VCaP (cell line): ENCODE measurements around the gene BACE2.

Experiments used
- H3K27ac ChIP-seq: fragments of 450-650 bp; 2 replicates; pipeline ENCODE4 v1.5.1; 2017
- TF ChIP-seq, protein P1 (sequence below): fragments of 450-650 bp; conservative IDR thresholded peaks from 2 replicates; pipeline ENCODE4 v1.5.1; 2017; ENCODE audit warnings: mild to moderate bottlenecking, moderate library complexity

The BACE2 gene

DNA sequence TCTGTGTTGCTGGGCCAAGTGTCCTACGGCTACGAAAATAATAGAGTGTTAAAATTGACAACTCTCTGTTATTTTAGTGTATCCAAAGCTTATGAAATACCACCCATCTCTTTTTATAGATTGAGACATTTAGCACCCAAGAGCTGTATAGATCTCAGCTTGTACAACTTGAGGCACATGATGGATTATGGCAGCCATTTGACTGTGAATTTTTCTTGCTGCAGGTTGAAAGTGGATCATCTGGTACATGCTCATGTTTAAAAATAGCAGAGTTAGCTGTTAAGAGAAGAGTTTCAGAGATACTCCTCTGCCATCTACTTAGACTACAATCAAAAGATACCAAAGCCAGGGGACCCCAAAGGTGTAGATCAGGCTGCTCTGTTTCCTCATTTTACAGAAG, 99.4 kb downstream of the BACE2 start:
- no peak overlapping the region for H3K27ac ChIP-seq
- TF ChIP-seq, protein P1, sequence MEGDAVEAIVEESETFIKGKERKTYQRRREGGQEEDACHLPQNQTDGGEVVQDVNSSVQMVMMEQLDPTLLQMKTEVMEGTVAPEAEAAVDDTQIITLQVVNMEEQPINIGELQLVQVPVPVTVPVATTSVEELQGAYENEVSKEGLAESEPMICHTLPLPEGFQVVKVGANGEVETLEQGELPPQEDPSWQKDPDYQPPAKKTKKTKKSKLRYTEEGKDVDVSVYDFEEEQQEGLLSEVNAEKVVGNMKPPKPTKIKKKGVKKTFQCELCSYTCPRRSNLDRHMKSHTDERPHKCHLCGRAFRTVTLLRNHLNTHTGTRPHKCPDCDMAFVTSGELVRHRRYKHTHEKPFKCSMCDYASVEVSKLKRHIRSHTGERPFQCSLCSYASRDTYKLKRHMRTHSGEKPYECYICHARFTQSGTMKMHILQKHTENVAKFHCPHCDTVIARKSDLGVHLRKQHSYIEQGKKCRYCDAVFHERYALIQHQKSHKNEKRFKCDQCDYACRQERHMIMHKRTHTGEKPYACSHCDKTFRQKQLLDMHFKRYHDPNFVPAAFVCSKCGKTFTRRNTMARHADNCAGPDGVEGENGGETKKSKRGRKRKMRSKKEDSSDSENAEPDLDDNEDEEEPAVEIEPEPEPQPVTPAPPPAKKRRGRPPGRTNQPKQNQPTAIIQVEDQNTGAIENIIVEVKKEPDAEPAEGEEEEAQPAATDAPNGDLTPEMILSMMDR = no peak

DNA sequence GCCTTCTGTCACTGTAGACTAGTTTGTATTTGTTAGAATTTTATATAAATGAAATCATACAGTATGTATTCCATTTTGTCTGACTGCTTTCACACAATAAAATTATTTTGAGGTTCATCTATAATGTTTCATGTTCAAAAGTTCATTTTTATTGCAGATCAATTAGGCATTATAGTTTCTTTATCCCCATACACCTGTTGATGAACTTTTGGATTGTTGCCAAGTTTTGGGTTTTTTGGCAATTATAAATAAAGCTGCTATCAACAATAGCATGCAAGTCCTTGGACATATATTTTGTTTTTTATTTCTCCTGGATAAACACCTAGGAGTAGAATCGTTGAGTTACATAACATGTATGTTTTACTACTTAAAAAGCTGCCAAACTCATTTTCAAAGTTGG, 101.6 kb downstream of the BACE2 start:
- TF ChIP-seq, protein P1 = no peak
- no peak overlapping the region for H3K27ac ChIP-seq

DNA sequence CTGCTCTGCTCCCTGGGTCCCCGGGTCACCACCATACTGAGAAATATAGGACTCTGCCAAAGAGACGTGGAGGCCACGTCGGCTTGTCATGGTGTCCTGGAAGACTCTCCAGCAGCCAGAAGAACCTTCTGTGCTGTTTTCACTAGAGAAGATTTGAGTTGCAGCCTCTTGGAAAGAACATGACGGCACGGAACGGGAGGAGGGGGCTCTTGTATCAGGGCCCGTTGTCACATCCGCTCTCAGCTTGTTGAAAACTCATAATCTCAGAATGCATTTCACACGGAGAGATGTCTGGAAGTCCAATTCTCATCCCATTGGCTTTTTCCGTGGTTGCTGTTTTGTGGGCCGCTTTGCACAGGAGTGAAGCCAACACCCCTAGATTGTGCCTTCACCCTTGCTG, 109.2 kb downstream of the BACE2 start:
- TF ChIP-seq, protein P1 = no peak
- H3K27ac ChIP-seq = no peak overlapping the region

DNA sequence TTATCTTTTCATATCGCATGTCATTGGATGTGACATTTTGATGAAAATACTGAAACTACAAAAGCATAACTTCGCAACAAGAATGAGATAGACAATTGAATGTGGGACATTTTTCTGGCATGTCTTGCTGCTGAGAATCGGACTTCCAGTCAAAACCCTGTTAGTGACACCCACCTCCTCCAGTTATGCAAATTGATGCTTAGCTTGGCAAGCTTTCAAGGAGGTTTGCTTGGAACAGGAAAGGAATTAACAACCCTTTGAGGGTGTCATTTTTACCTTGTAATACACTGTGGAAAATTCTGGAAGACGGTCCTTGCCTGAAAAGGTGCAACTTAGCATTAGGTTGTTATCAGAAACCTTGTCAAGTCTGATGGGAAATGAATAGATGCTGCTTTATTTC, 109.9 kb downstream of the BACE2 start:
- TF ChIP-seq, protein P1 = no peak
- no peak overlapping the region for H3K27ac ChIP-seq

DNA sequence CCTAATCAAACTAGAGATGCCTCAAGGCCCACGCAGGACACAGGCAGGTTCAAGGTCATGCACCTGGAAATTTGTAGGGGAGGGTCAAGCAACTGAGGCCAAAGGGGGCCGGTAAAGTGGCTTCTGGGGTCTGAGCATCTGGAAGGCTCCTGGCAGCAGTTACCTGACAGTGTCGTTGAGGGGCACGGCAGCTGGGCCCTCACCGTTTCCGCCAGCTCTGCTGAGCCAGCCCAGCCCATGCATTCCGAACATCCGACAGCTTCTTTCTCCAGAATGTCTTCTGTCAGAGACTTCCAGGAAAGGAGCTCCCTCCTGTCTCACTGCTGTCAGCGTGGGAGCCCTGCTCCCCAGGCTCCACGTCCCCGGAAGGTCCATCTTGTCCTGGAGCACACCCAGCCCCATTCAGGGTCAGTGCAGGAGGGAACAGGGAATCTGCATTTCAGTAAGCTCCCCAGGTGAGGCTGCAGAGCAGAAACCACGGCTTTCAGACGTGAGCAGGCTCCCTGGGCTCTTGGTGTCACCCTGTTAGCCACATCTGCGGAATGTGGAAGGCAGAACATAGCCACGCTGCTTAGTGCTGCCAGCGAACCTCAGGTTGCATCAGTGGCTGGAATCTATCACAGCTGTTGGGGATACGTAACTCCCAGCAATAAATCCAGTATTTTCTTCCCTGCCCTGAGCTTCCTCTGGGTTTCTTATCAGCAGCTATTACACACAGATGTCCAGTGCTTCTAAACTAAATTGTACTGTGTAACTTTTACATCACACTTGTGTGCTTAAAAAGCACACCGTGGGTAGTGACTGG, 112.4 kb downstream of the BACE2 start:
- H3K27ac ChIP-seq = no peak overlapping the region
- TF ChIP-seq, protein P1 = no peak

DNA sequence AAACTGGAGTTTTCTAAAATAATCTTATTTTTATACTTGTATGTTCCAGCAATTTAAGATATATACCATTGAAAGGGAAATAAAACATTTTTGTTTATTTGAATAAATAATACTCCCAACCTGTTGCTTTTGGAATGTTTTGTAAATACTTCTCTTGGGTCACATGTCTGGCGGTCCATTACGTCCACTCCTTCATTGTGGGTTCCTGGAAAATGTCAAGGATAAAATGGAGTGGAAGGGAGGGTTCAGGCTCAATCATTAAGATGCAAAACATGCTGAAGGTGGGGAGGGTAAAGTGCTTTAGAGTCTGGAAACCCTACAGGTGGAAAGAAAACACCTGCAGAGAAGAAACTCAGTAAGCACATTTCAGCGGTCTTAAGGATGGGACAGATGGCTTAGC, 114.5 kb downstream of the BACE2 start:
- TF ChIP-seq, protein P1 = no peak
- no peak overlapping the region for H3K27ac ChIP-seq

DNA sequence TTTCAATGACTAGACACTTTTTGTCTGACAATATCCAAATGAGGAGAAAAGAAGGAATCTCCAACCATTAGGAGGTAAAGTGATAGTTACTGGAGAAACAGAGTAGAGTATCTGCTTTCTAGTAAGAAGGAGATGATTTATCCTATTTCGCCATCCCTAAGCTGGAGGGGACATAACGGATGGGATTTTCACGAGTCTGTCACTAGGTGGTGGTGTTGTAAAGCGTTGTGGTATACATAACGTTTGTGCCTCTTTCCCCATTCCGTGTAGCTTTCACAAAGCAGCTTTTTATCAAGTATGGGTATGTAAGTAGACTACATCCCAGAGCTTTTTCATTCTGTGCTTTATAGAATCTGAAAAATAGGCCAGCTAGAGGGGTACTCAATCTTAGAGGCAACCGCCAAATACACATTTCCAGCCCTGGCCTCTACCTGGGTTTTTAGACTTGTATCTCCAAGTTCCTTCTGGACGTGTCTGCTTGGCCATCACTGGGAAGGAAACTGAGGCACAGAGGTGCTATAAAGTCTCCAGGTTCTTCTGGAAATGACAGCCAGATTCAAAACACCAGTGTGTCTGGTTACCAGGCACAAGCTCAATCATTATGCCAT, 115.4 kb downstream of the BACE2 start:
- no peak overlapping the region for H3K27ac ChIP-seq
- TF ChIP-seq, protein P1 = peak; percentile 97
